Esophagus muscularis mucosa (tissue), 4 donors: ENCODE data around the gene S100A9.

Source experiments
- EP300 ChIP-seq: sonication (generic); formaldehyde crosslinking; IDR thresholded peaks from one replicate; pipeline ENCODE4 v1.6.1; 2017; ENCODE audit warnings: antibody characterized with exemption
- POLR2A ChIP-seq: fragments of 450-650 bp; IDR thresholded peaks from one replicate; pipeline ENCODE4 v1.6.1; 2017; ENCODE audit warnings: antibody characterized with exemption, moderate library complexity, mild to moderate bottlenecking, low read depth
- TF ChIP-seq, protein P1 (sequence below), 3 experiments: fragments of 200-600 bp in 2 of 3; fragments of 450-650 bp in 1 of 3; sonication (generic) in 2 of 3; IDR thresholded peaks; one replicate each; pipeline ENCODE4 v1.5.1; 2017 to 2019; ENCODE audit warnings: antibody characterized with exemption in 3 of 3, mild to moderate bottlenecking in 2 of 3, moderate library complexity in 1 of 3

DNA sequence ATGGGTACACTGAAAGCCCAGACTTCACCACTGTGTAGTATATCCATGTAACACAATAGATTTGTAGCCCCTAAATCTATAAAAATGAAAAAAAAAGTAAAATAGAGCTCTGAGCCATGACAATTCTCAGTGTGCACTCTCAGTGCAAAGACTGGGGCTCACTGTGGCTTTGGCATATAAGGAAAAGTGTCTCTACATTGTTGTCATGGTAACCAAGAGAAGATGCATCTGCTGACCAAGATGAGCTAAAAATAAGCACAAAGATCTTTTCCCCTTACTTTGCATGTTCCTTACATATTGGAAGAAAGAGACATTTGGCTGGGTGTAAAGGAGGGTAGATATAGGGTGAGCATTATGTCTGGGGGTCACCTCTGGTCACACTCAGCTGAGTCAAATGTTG is 21.0 kb upstream of the S100A9 start:
- TF ChIP-seq, protein P1, sequence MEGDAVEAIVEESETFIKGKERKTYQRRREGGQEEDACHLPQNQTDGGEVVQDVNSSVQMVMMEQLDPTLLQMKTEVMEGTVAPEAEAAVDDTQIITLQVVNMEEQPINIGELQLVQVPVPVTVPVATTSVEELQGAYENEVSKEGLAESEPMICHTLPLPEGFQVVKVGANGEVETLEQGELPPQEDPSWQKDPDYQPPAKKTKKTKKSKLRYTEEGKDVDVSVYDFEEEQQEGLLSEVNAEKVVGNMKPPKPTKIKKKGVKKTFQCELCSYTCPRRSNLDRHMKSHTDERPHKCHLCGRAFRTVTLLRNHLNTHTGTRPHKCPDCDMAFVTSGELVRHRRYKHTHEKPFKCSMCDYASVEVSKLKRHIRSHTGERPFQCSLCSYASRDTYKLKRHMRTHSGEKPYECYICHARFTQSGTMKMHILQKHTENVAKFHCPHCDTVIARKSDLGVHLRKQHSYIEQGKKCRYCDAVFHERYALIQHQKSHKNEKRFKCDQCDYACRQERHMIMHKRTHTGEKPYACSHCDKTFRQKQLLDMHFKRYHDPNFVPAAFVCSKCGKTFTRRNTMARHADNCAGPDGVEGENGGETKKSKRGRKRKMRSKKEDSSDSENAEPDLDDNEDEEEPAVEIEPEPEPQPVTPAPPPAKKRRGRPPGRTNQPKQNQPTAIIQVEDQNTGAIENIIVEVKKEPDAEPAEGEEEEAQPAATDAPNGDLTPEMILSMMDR (IDR thresholded peaks at IDR 0.05), result no peak
- TF ChIP-seq EP300, result no peak
- no peak for TF ChIP-seq POLR2A
